ENCODE results near the gene NCBP2L.

GRCh38 chrX:107769581-107770317 lies 7.8 kb upstream of the NCBP2L start:
- no peak for TF ChIP-seq FOXO4 (CRISPR knock-in tag; IDR thresholded peaks at IDR 0.05)
- TF ChIP-seq CHD4 (IDR thresholded peaks at IDR 0.05; ENCODE audit: insufficient read depth, insufficient replicate concordance, low read depth, low read length, poor library complexity, severe bottlenecking) = no peak
- TF ChIP-seq EP300 (IDR thresholded peaks at IDR 0.05; ENCODE audit: low read length) = no peak
- no peak for TF ChIP-seq RFX5 (IDR thresholded peaks at IDR 0.05; ENCODE audit: low read depth, low read length)
- no peak for TF ChIP-seq CTCF (IDR thresholded peaks at IDR 0.05 in 2 of 3, conservative IDR thresholded peaks at IDR 0.05 in 1 of 3; ENCODE audit: insufficient read depth in 2 of 3, low read depth in 1 of 3, low read length in 3 of 3)
- no peak for TF ChIP-seq POLR2G (IDR thresholded peaks at IDR 0.05; ENCODE audit: low read depth, low read length)
- TF ChIP-seq YY1 (IDR thresholded peaks at IDR 0.05; ENCODE audit: borderline replicate concordance in 1 of 3, control insufficient read depth in 1 of 3, extremely low read depth in 1 of 3, insufficient read depth in 3 of 3, insufficient read length in 1 of 3, insufficient replicate concordance in 2 of 3, low read depth in 1 of 3, low read length in 2 of 3) = no peak
